Motor neuron (in vitro differentiated cells): ENCODE data around the gene ZNF436. TPM values are rescaled to one million over a fixed set of nuclear protein-coding genes. Genes with fewer than 3 reads are reported as not detected.

ENCODE experiments used
- ATAC-seq, 8 experiments: fragments of 200-7000 bp; cut with Tn5 transposase; replicated peaks in 6 of 8; 2 replicates each; pipeline ENCODE4 v1.8.0; 2021; ENCODE audit warnings: mild to moderate bottlenecking in 8 of 8, moderate library complexity in 8 of 8
- H3K27ac ChIP-seq, 2 donors: fragments of 250-450 bp; sonication (Bioruptor Pico); 2 replicates each; pipeline ENCODE4 v1.9.0; 2021; ENCODE audit warnings: antibody characterized with exemption in 2 of 2, mild to moderate bottlenecking in 2 of 2, moderate library complexity in 1 of 2
- H3K4me1 ChIP-seq, 2 donors: fragments of 250-450 bp; sonication (Bioruptor Pico); replicated peaks in 1 of 2; 2 replicates each; pipeline ENCODE4 v1.6.1; 2021; ENCODE audit warnings: antibody characterized with exemption in 2 of 2, mild to moderate bottlenecking in 2 of 2, moderate library complexity in 1 of 2
- H3K4me3 ChIP-seq, 5 donors: fragments of 250-450 bp; sonication (Bioruptor Pico); 2 replicates each; pipeline ENCODE4 v1.9.0; 2021; ENCODE audit warnings: antibody characterized with exemption in 5 of 5, mild to moderate bottlenecking in 5 of 5, moderate library complexity in 4 of 5
- WGBS, 10 experiments: fragments of 450-650 bp; shearing (Covaris generic); methylation state at CpG; one replicate each; pipeline ENCODE4 v1.0.0; 2022; 5-methylcytosine and 5-hydroxymethylcytosine counted together
- in situ Hi-C, 9 experiments: fragments of 400-800 bp; cut with MboI; loops; one replicate each; pipeline ENCODE4 v1.15.0; 2021; ENCODE audit warnings: low sequenced_read_pairs in 9 of 9, low pct_unique_long_range_greater_than_20kb in 2 of 9; ENCODE audit not compliant: unreplicated experiment in 9 of 9
- total RNA-seq, 8 experiments: library from RNA; unstranded; fragments of 300-600 nt; gene quantifications; 2 replicates each; pipeline versions ENCODE4 v1.2.3 to v1.2.4, GENCODE V29; 2022

The ZNF436 gene
- total RNA-seq, 8 experiments from 2014 or later: 7.2 to 76.9 (median 27.5) TPM

GRCh38 chr1:23352096-23352695, 17.4 kb downstream of the ZNF436 start:
- 44% methylated on average over 1 of the region's 1 CpG; no CpG with 5 or more reads in 9 of the 10 experiments for WGBS, 10 experiments
- peaks cover 0 to 6% of the 10 kb centered on the region in 2 donors for H3K4me1 ChIP-seq
- no peak overlapping the region for H3K4me3 ChIP-seq
- ATAC-seq: no peak
- in situ Hi-C loops: no loop called here
- H3K27ac ChIP-seq: no peak overlapping the region

- no peak overlapping the region for H3K27ac ChIP-seq
- no peak overlapping the region for H3K4me3 ChIP-seq
- no peak for ATAC-seq
- in situ Hi-C loops: no loop called here
- WGBS, 10 experiments: 94 to 100% (median 97%) methylated on average over 3 to 14 of the region's 14 CpGs
- H3K4me1 ChIP-seq: peaks cover 6 to 7% of the 10 kb centered on the region in 2 donors
Measured at GRCh38 chr1:23345920-23346319, 23.7 kb downstream of the ZNF436 start.

GRCh38 chr1:23344987-23345472, 24.6 kb downstream of the ZNF436 start:
- in situ Hi-C loops: no loop called here
- WGBS, 10 experiments: 0 to 57% (median 10%) methylated on average over 1 to 8 of the region's 8 CpGs; no CpG with 5 or more reads in 3 of the 10 experiments
- Histone ChIP-seq H3K4me1 (peaks cover 13 to 15% of the 10 kb centered on the region in 2 donors), H3K4me3 (peak overlapping the region; percentile 38 to 96 (median 43)), H3K27ac (peak overlapping the region; percentile 96 to 98)
- ATAC-seq: no peak

GRCh38 chr1:23344111-23344986, 25.3 kb downstream of the ZNF436 start, which contains the start of gene HNRNPR:
Gene HNRNPR, minus strand, starts transcription at chr1:23344284. Its CDS starts 3,276 bp downstream, at chr1:23341008.
- peak within 1 kb of the TSS; percentile 97 to 98 for H3K27ac ChIP-seq
- peak; percentile 90 to 96 (median 95) for ATAC-seq
- in situ Hi-C loops: no loop called here
- peak within 1 kb of the TSS; percentile 73 to 96 (median 79) for H3K4me3 ChIP-seq
- peaks cover 18 to 21% of the 10 kb centered on the region in 2 donors for H3K4me1 ChIP-seq
- WGBS, 10 experiments: 0 to 1% (median 0%) methylated on average over 1 to 21 of the region's 87 CpGs; no CpG with 5 or more reads in 3 of the 10 experiments

- WGBS, 10 experiments: 0 to 7% (median 0%) methylated on average over 3 to 18 of the region's 66 CpGs; no CpG with 5 or more reads in 1 of the 10 experiments
- in situ Hi-C loops: no loop called here
- Histone ChIP-seq H3K27ac (peak overlapping the region; percentile 97 to 98), H3K4me1 (peaks cover 27 to 30% of the 10 kb centered on the region in 2 donors), H3K4me3 (peak overlapping the region; percentile 73 to 96 (median 79))
- ATAC-seq: peak in 2 of 8 experiments; percentile 9 to 17
Measured at GRCh38 chr1:23343221-23344110, 26.2 kb downstream of the ZNF436 start.

GRCh38 chr1:23341931-23342692, 27.5 kb downstream of the ZNF436 start:
- Histone ChIP-seq H3K4me1 (peaks cover 28 to 34% of the 10 kb centered on the region in 2 donors), H3K4me3 (peak overlapping the region; percentile 73 to 96 (median 79)), H3K27ac (no peak overlapping the region)
- in situ Hi-C loops: no loop called here
- no peak for ATAC-seq
- WGBS, 10 experiments: 0 to 15% (median 7%) methylated on average over 3 to 10 of the region's 10 CpGs

- in situ Hi-C loops: no loop called here
- no peak for ATAC-seq
- Histone ChIP-seq H3K27ac (no peak overlapping the region), H3K4me3 (no peak overlapping the region), H3K4me1 (peaks cover 21 to 28% of the 10 kb centered on the region in 2 donors)
- WGBS, 10 experiments: 0 to 85% (median 54%) methylated on average over 1 to 4 of the region's 4 CpGs; no CpG with 5 or more reads in 1 of the 10 experiments
Measured at GRCh38 chr1:23339632-23340031, 30.0 kb downstream of the ZNF436 start.

GRCh38 chr1:23337869-23338268, 31.8 kb downstream of the ZNF436 start:
- ATAC-seq: no peak
- H3K4me3 ChIP-seq: no peak overlapping the region
- WGBS, 10 experiments: 0 to 100% (median 100%) methylated on average over 1 to 2 of the region's 2 CpGs; no CpG with 5 or more reads in 1 of the 10 experiments
- in situ Hi-C loops: no loop called here
- H3K4me1 ChIP-seq: peaks cover 21 to 28% of the 10 kb centered on the region in 2 donors
- no peak overlapping the region for H3K27ac ChIP-seq

GRCh38 chr1:23331713-23332112, 37.9 kb downstream of the ZNF436 start:
- no peak overlapping the region for H3K27ac ChIP-seq
- no peak overlapping the region for H3K4me3 ChIP-seq
- in situ Hi-C loops: no loop called here
- 82 to 100% (median 95%) methylated on average over 2 to 8 of the region's 8 CpGs; no CpG with 5 or more reads in 1 of the 10 experiments for WGBS, 10 experiments
- ATAC-seq: no peak
- no peaks in the 10 kb centered on the region for H3K4me1 ChIP-seq

GRCh38 chr1:23330846-23331245, 38.8 kb downstream of the ZNF436 start:
- no peak for ATAC-seq
- Histone ChIP-seq H3K4me3 (no peak overlapping the region), H3K4me1 (no peaks in the 10 kb centered on the region), H3K27ac (no peak overlapping the region)
- WGBS, 10 experiments: 80 to 100% (median 100%) methylated on average over 1 of the region's 1 CpG; no CpG with 5 or more reads in 2 of the 10 experiments
- in situ Hi-C loops: no loop called here

GRCh38 chr1:23325393-23325792, 44.2 kb downstream of the ZNF436 start:
- 58 to 100% (median 100%) methylated on average over 1 to 2 of the region's 2 CpGs for WGBS, 10 experiments
- Histone ChIP-seq H3K4me3 (no peak overlapping the region), H3K27ac (no peak overlapping the region), H3K4me1 (no peaks in the 10 kb centered on the region)
- in situ Hi-C loops: no loop called here
- ATAC-seq: no peak

- Histone ChIP-seq H3K27ac (no peak overlapping the region), H3K4me1 (no peaks in the 10 kb centered on the region), H3K4me3 (no peak overlapping the region)
- ATAC-seq: no peak
- 6 to 100% (median 83%) methylated on average over 1 of the region's 1 CpG; no CpG with 5 or more reads in 1 of the 10 experiments for WGBS, 10 experiments
- in situ Hi-C loops: no loop called here
Measured at GRCh38 chr1:23322770-23323169, 46.9 kb downstream of the ZNF436 start.
